Urinary bladder (tissue), 4 donors: ENCODE data around the gene B4GALNT1. TPM values are rescaled to one million over a fixed set of nuclear protein-coding genes. Genes with fewer than 3 reads are reported as not detected.
"Not testable (repeated sequence)": the region's sequence is repeated elsewhere in the genome, so short reads cannot be mapped to it uniquely, and the experiment has no call there.

ENCODE experiments used
- DNase-seq: peaks from one replicate; pipeline ENCODE4 v3.0.0-alpha.2; 2015; ENCODE audit errors: extremely low spot score
- H3K27ac ChIP-seq: one replicate; pipeline ENCODE4 v1.5.1; 2013; ENCODE audit warnings: low read depth, mild to moderate bottlenecking, moderate library complexity
- H3K36me3 ChIP-seq: one replicate; pipeline ENCODE4 v1.6.1; 2013; ENCODE audit warnings: mild to moderate bottlenecking, moderate library complexity; ENCODE audit not compliant: insufficient read depth
- H3K4me1 ChIP-seq: one replicate; pipeline ENCODE4 v1.6.1; 2013; ENCODE audit warnings: mild to moderate bottlenecking, moderate library complexity; ENCODE audit not compliant: insufficient read depth
- H3K4me3 ChIP-seq: one replicate; pipeline ENCODE4 v1.5.1; 2013; ENCODE audit warnings: low read depth, low read length
- WGBS: extraction: QIAGEN DNeasy Blood & Tissue Kit; methylation state at CpG from one replicate; pipeline ENCODE4 v1.1.7; 2013; 5-methylcytosine and 5-hydroxymethylcytosine counted together
- polyA plus RNA-seq: library from polyadenylated mRNA; stranded (reverse); fragments of 200-250 nt; gene quantifications from one replicate; pipeline ENCODE4 v1.2.3, GENCODE V29; 2013
- total RNA-seq: library from RNA; depleted of rRNA; stranded (reverse); fragments of >200 nt; gene quantifications from one replicate; pipeline ENCODE4 v1.2.3, GENCODE V29; 2014
- donor health status: healthy with polysubstance abuse.
- donor health status: healthy.

The B4GALNT1 gene
- total and polyA plus RNA-seq, 2 donors: 2.7 to 3.6 TPM

GRCh38 chr12:57621497-57622292, 11.3 kb downstream of the B4GALNT1 start:
- no peaks in the 10 kb centered on the region for H3K36me3 ChIP-seq
- H3K4me3 ChIP-seq: peak overlapping the region; percentile 8
- WGBS: 5% methylated on average over 49 of the region's 49 CpGs
- no peak overlapping the region for H3K27ac ChIP-seq
- no peaks in the 10 kb centered on the region for H3K4me1 ChIP-seq
- DNase-seq: no peak

DNA sequence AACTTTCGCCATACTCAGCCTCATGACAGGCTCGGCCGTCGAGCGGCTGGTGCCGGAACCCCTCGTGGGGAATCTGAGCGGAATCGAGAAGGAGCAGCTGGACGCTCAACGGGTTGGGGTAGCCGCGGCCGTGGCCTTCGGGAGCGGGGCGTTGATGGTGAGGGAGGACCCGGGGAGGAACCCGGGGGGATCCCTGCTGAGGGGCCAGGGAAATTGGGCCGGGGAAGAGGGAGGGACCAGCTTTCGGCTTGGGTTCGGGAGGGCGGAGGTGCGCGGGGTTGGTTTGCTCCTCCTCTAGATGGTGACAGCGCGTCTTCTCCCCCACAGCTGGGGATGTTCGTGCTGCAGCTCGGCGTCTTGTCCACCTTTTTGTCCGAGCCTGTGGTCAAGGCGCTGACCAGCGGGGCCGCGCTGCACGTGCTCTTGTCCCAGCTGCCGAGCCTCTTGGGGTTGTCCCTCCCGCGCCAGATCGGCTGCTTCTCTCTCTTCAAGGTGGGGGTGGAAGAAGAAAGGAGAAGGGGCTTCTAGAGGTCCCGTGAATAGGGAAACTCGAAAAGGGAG, 12.0 kb downstream of the B4GALNT1 start:
- no peaks in the 10 kb centered on the region for H3K4me1 ChIP-seq
- H3K27ac ChIP-seq: no peak overlapping the region
- H3K36me3 ChIP-seq: no peaks in the 10 kb centered on the region
- 24% methylated on average over 42 of the region's 42 CpGs for WGBS
- peak overlapping the region; percentile 8 for H3K4me3 ChIP-seq
- no peak for DNase-seq

GRCh38 chr12:57620245-57620935, 12.6 kb downstream of the B4GALNT1 start:
- H3K36me3 ChIP-seq: no peaks in the 10 kb centered on the region
- no peaks in the 10 kb centered on the region for H3K4me1 ChIP-seq
- H3K4me3 ChIP-seq: no peak overlapping the region
- no peak for DNase-seq
- 60% methylated on average over 13 of the region's 13 CpGs for WGBS
- H3K27ac ChIP-seq: no peak overlapping the region

- no peaks in the 10 kb centered on the region for H3K36me3 ChIP-seq
- 55% methylated on average over 46 of the region's 46 CpGs for WGBS
These were observed 13.4 kb downstream of the B4GALNT1 start for GRCh38 chr12:57619434-57620244.

DNA sequence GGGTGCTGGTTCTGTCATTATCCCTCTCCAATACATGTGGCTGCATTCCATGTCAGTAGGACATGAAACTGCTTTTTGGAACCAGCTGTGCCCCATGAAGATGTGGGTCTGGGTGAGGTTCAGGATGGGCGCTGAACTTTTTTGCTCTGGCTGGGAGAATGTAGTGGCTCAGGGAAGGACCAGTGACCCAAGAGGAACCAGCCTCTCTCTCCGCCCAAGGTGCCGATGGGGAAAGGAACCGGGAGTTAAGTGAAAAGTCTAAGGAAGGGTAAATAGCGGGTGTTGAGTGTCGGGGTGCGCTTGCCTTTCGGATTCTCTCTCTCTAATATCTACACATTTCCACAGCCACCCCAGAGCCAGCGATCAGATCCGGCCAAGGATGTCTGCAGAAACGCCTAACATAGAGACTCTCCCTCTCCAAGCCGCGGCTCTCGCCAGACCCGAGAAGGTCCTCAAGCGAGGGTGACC, 14.0 kb downstream of the B4GALNT1 start:
- no peak overlapping the region for H3K4me3 ChIP-seq
- no peak overlapping the region for H3K27ac ChIP-seq
- no peaks in the 10 kb centered on the region for H3K4me1 ChIP-seq
- no peaks in the 10 kb centered on the region for H3K36me3 ChIP-seq
- WGBS: 70% methylated on average over 16 of the region's 16 CpGs
- DNase-seq: no peak

More at GRCh38 chr12:57619434-57620244, 13.4 kb downstream of the B4GALNT1 start:
- H3K4me3 ChIP-seq: no peak overlapping the region
- DNase-seq: no peak
- no peaks in the 10 kb centered on the region for H3K4me1 ChIP-seq
- no peak overlapping the region for H3K27ac ChIP-seq

GRCh38 chr12:57618431-57618830, 14.6 kb downstream of the B4GALNT1 start:
- not testable (repeated sequence) for H3K36me3 ChIP-seq, H3K4me1 ChIP-seq, H3K4me3 ChIP-seq, H3K27ac ChIP-seq, DNase-seq
- WGBS: 93% methylated on average over 6 of the region's 6 CpGs

- no peaks in the 10 kb centered on the region for H3K36me3 ChIP-seq
- 57% methylated on average over 11 of the region's 11 CpGs for WGBS
These were observed 15.1 kb downstream of the B4GALNT1 start for GRCh38 chr12:57617942-57618341.

DNA sequence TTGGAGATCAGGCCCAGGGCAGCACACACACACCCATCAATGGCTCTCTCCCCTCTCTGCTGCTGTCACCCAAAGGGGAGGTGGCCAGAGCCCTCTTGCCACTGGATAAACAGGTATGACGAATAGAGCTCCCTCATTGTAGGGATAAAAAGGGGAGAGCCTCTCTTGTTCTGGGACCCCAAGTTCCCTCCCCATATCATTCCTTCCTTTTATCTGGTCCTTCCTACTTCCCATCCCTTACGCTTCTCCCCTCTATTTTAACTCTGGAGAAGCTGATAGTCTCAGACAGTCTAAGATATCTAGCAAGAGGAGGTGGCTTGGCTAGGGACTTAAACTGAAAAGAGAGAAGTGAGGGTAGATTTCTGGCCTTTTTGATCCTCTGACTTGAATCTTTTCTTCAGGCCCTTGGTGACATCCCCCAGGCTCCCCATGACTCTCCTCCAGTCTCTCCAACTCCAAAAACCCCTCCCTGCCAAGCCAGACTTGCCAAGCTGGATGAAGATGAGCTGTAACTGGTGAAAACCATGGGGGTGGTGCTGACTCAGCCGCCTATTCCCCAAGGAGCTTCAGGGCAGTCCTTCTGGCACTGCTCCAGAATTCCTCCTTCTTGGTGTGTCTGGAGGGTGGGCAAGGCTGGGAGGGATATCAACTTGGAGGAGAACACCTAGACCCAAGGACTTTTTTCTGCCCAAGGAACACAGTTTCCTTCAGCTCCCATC, 16.5 kb downstream of the B4GALNT1 start:
- no peaks in the 10 kb centered on the region for H3K4me1 ChIP-seq
- WGBS: 74% methylated on average over 3 of the region's 3 CpGs
- H3K27ac ChIP-seq: no peak overlapping the region
- H3K4me3 ChIP-seq: no peak overlapping the region
- DNase-seq: no peak
- no peaks in the 10 kb centered on the region for H3K36me3 ChIP-seq

More at GRCh38 chr12:57617942-57618341, 15.1 kb downstream of the B4GALNT1 start:
- H3K27ac ChIP-seq: no peak overlapping the region
- DNase-seq: no peak
- H3K4me1 ChIP-seq: no peaks in the 10 kb centered on the region
- no peak overlapping the region for H3K4me3 ChIP-seq

- H3K36me3 ChIP-seq: no peaks in the 10 kb centered on the region
- WGBS: 78% methylated on average over 5 of the region's 5 CpGs
- H3K4me1 ChIP-seq: no peaks in the 10 kb centered on the region
- no peak overlapping the region for H3K4me3 ChIP-seq
- no peak overlapping the region for H3K27ac ChIP-seq
- DNase-seq: no peak
These were observed 17.4 kb downstream of the B4GALNT1 start for GRCh38 chr12:57615637-57616036.

DNA sequence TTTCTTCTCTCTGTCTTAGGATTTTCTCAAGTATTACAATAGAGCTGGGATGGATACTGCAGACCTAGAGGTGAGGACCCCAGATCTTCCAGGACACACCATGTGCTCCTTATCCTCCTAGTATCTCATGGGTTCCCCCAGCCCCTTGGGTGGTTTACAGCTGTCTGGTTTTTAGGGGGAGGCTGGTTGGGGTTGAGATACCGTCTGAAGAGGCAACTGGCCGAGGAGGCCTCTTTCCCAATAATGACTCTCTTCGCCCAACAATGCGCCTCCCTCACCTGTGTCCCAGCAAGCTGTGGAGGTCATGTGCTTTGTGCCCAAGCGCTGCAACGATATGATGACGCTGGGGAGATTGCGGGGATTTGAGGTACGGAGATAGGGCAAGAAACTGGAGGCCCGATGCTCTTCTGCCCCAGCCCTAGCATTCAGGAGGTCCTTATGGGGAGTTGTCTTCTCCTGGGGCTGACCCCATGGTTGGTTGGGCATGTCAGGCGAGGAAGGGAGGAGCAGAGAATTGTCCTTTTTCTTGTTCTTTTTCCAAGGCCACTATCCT, 18.0 kb downstream of the B4GALNT1 start:
- Histone ChIP-seq H3K4me1 (no peaks in the 10 kb centered on the region), H3K36me3 (no peaks in the 10 kb centered on the region), H3K27ac (no peak overlapping the region), H3K4me3 (no peak overlapping the region)
- no peak for DNase-seq
- 85% methylated on average over 11 of the region's 11 CpGs for WGBS

- Histone ChIP-seq H3K27ac (no peak overlapping the region), H3K4me1 (no peaks in the 10 kb centered on the region)
- no peak for DNase-seq
These were observed 18.6 kb downstream of the B4GALNT1 start for GRCh38 chr12:57614178-57614947.

More at GRCh38 chr12:57614178-57614947, 18.6 kb downstream of the B4GALNT1 start:
- WGBS: 51% methylated on average over 14 of the region's 14 CpGs
- Histone ChIP-seq H3K36me3 (no peaks in the 10 kb centered on the region), H3K4me3 (no peak overlapping the region)
